Measurements from ENCODE around the gene PCLO. TPM values are rescaled to one million over a fixed set of nuclear protein-coding genes. Genes with fewer than 3 reads are reported as not detected.

Gene PCLO
- total RNA-seq, 4 donors from 2014 or later: 6.6 to 70.7 (median 33.9) TPM

GRCh38 chr7:82741493-82741892 is 421.2 kb downstream of the PCLO start:
- Histone ChIP-seq H3K9me3 (no peaks in the 10 kb centered on the region), H3K4me3 (no peak overlapping the region), H3K36me3 (no peaks in the 10 kb centered on the region), H3K4me1 (no peaks in the 10 kb centered on the region), H3K27me3 (no peaks in the 10 kb centered on the region), H3K27ac (no peak overlapping the region)
- DNase-seq: no peak
- no peak for TF ChIP-seq POLR2A (IDR thresholded peaks at IDR 0.05)

- Histone ChIP-seq H3K4me3 (no peak overlapping the region), H3K9me3 (no peaks in the 10 kb centered on the region), H3K36me3 (no peaks in the 10 kb centered on the region), H3K27me3 (no peaks in the 10 kb centered on the region), H3K4me1 (no peaks in the 10 kb centered on the region), H3K27ac (no peak overlapping the region)
- TF ChIP-seq CTCF (IDR thresholded peaks at IDR 0.05) (peak in 4 of 6 experiments; percentile 15 to 46 (median 36)), POLR2A (IDR thresholded peaks at IDR 0.05) (no peak)
- DNase-seq: peak in 1 of 3 donors; percentile 56
Measured at GRCh38 chr7:82740246-82740848, 422.3 kb downstream of the PCLO start.

DNA sequence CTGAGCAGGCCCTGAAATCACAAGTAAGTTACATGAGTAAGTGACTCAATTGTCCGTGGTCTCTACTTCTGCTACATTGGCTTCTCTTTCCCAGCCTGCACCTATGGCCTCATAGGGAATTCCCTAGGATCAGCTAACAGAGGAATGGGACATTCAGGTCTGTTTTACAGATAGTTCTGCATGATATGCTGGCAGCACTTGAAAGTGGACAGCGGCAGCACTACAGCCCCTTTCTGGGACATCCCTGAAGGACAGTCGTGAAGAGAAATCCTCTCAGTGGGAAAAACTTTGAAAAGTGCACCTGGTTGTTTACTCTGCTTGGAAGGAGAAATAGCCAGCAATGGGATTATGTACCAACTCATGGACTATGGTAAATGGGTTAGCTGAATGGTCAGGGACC is 426.1 kb downstream of the PCLO start:
- Histone ChIP-seq H3K9me3 (no peaks in the 10 kb centered on the region), H3K27ac (no peak overlapping the region), H3K27me3 (no peaks in the 10 kb centered on the region), H3K4me3 (no peak overlapping the region), H3K4me1 (no peaks in the 10 kb centered on the region), H3K36me3 (no peaks in the 10 kb centered on the region)
- DNase-seq: no peak
- no peak for TF ChIP-seq POLR2A (IDR thresholded peaks at IDR 0.05)
- no peak for TF ChIP-seq CTCF (IDR thresholded peaks at IDR 0.05)

DNA sequence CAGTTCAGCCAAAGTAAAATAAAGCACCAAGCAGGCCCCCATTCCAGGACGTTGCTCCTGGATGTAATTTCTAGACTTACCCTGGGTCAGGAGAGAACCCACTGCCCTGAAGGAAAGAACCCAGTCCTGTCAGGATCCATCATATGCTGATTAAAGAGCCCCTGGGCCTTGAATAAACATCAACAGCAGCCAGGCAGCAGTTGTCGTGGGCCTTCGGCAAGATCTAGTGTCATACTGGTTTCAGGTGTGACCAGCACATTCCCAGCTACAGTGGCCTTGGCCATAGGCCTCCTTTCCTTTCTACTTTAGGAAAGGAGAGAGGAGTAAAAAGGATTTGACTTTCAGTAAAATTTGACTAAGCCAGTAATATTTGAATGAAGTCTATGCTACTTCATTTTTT is 430.0 kb downstream of the PCLO start:
- H3K4me3 ChIP-seq: no peak overlapping the region
- no peaks in the 10 kb centered on the region for H3K36me3 ChIP-seq
- no peaks in the 10 kb centered on the region for H3K9me3 ChIP-seq
- DNase-seq: no peak
- no peak for TF ChIP-seq POLR2A (IDR thresholded peaks at IDR 0.05)
- no peak for TF ChIP-seq CTCF (IDR thresholded peaks at IDR 0.05)
- no peaks in the 10 kb centered on the region for H3K27me3 ChIP-seq
- no peaks in the 10 kb centered on the region for H3K4me1 ChIP-seq
- no peak overlapping the region for H3K27ac ChIP-seq

DNA sequence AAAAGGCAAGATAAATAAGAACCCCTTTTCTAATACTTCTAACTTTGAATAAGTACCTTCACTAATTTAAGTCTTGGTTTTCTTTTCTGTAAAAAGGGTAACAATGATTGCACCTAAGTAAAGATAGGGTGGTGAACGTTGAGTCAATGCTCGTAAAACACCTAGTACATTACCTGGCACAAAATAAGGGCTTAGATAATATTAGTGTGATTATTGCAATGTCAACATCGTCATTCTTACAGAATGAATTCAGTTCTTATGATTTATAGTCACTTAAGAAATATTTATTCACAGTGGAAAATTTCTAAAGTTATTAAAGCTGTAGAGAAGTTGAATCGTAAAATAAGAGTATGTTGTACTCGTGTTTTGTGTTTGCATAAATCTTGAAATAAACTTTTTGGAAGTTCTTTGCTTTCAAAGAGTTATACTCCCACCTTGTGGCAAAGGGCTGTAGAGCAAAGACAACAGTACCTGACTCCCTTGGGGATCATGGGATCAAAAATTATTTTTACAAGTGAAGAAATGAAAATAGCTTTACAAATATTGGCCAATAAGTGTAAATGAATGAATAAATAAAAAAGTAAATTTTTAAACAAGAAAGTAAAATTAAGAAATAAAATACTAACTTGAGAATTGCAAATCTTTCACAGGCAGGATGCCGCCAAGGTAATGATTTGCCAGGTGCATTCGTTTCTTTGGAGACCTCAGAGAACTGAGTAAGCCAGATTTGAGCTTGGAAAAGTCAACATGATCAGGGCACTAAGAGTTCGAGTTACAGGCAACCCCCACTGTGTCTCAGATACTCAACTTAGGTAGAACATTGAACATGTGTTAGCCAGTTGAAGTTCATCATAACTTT is 433.3 kb downstream of the PCLO start:
- no peak for TF ChIP-seq POLR2A (IDR thresholded peaks at IDR 0.05)
- peak in 5 of 6 experiments; percentile 7 to 77 (median 76) for TF ChIP-seq CTCF (IDR thresholded peaks at IDR 0.05)
- Histone ChIP-seq H3K36me3 (no peaks in the 10 kb centered on the region), H3K9me3 (no peaks in the 10 kb centered on the region), H3K27ac (no peak overlapping the region), H3K27me3 (no peaks in the 10 kb centered on the region), H3K4me3 (no peak overlapping the region), H3K4me1 (peaks cover 0 to 9% (median 0%) of the 10 kb centered on the region in 4 donors)
- no peak for DNase-seq
